ENCODE measurements around the gene LOXL4. TPM values are rescaled to one million over a fixed set of nuclear protein-coding genes. Genes with fewer than 3 reads are reported as not detected.

LOXL4 gene
- total RNA-seq (2022; extraction: Qiagen RNA extraction; ENCODE audit: low read depth) = 1.2 to 1.5 TPM (median 1.3 TPM) in 5 replicates

DNA sequence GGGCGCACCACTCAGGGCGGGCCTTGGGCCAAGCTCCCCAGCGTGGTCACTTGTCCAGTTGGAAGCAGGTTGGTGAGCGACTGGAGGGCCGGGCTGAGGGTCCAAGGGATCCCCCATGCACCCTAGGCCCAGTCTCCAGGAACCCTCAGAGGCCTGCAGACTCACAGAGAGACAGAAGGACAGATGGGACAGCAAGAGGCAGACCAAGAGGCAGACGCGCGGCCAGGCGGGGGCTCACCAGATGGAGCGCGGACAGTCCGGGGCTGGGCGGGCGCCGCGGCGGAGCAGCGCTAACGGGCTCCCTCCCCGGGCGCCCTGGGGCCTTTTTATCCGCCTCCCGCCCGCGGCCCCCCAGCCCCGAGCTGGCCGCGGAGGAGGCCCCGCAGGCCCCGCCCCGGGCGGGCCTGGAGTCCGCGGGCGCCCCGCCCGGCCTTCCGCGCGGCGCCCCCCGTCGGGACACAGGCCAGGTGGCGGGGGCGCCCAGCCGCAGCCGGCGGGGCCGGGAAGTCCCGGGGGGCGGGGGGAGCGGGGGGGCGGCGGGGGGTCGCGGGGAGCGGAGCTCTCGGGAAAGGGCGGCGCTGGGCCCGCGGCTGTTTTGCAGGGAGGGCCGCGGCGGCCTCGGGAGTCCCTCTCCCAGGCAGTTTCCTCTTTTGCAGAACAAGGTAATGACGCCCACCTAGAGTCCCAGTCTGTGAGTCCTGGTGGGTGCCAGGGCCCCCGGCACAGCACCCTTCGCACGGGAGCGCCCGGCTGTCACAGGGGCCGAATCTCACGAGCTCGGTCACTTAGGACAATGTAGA, at the start of gene LOXL4:
Gene LOXL4, minus strand, starts transcription at position 301 of the 800 bp plus-strand sequence. CDS start 5,175 bp downstream, outside the sequence.

Other genes with a start within 250 kb of the LOXL4 start
- 0.96 to 1.7 TPM (median 1.4 TPM) in 5 replicates for gene CRTAC1, start 237.6 kb downstream of the LOXL4 start, total RNA-seq (2022; extraction: Qiagen RNA extraction; ENCODE audit: low read depth)
- 14.7 to 17.7 TPM (median 15.6 TPM) in 5 replicates for gene R3HCC1L, start 133.5 kb downstream of the LOXL4 start, total RNA-seq (2022; extraction: Qiagen RNA extraction; ENCODE audit: low read depth)
- gene PYROXD2, start 147.0 kb upstream of the LOXL4 start, total RNA-seq (2022; extraction: Qiagen RNA extraction; ENCODE audit: low read depth) = 4.1 to 5.1 TPM (median 4.6 TPM) in 5 replicates
- gene HPS1, start 178.7 kb upstream of the LOXL4 start, total RNA-seq (2022; extraction: Qiagen RNA extraction; ENCODE audit: low read depth) = 29.2 to 38.4 TPM (median 35.2 TPM) in 5 replicates